Uterus (tissue), 4 donors: ENCODE results near the gene KIF26B. TPM values are rescaled to one million over a fixed set of nuclear protein-coding genes. Genes with fewer than 3 reads are reported as not detected.

Experiments used
- DNase-seq, 2 donors: peaks; one replicate each; pipeline ENCODE4 v3.0.0-alpha.2; 2019 to 2020
- H3K27ac ChIP-seq, 2 donors: fragments of 200-600 bp; sonication (generic); 1 replicate in 1 of 2; 2 replicates in 1 of 2; pipeline ENCODE4 v1.5.1; 2016 to 2018
- H3K27me3 ChIP-seq, 2 donors: fragments of 200-600 bp; sonication (generic); one replicate each; pipeline ENCODE4 v1.5.1; 2018 to 2019; ENCODE audit warnings: control low read depth in 1 of 2
- H3K36me3 ChIP-seq, 2 donors: fragments of 200-600 bp; sonication (generic); one replicate each; pipeline ENCODE4 v1.5.1; 2019; ENCODE audit warnings: control low read depth in 1 of 2
- H3K4me1 ChIP-seq, 2 donors: fragments of 200-600 bp; sonication (generic); one replicate each; pipeline ENCODE4 v1.5.1; 2018 to 2019; ENCODE audit warnings: control low read depth in 1 of 2
- H3K4me3 ChIP-seq, 2 donors: fragments of 200-600 bp; sonication (generic); 1 replicate in 1 of 2; 2 replicates in 1 of 2; pipeline ENCODE4 v1.5.1; 2018 to 2019; ENCODE audit warnings: mild to moderate bottlenecking in 1 of 2
- H3K9me3 ChIP-seq, 2 donors: fragments of 200-600 bp; sonication (generic); one replicate each; pipeline ENCODE4 v1.5.1; 2019; ENCODE audit warnings: control low read depth in 1 of 2
- POLR2A ChIP-seq, 2 donors: fragments of 450-650 bp; IDR thresholded peaks; one replicate each; pipeline ENCODE4 v1.6.1; 2016; ENCODE audit warnings: antibody characterized with exemption in 2 of 2, mild to moderate bottlenecking in 1 of 2, moderate library complexity in 1 of 2
- intact Hi-C: fragments of 100-400 bp; cut with DNase I; formaldehyde crosslinking; loops from one replicate; pipeline ENCODE4 v1.15.1; 2023; ENCODE audit warnings: low total_unique reads
- total RNA-seq, 4 donors: library from RNA; depleted of rRNA in 3 of 4; stranded (reverse); fragments of >200 nt in 3 of 4; gene quantifications; one replicate each; pipeline versions ENCODE4 v1.1.0 to v1.2.4, GENCODE V29; 2014 to 2023
- TF ChIP-seq, protein P1 (sequence below), 4 experiments: fragments of 200-600 bp in 2 of 4; fragments of 450-650 bp in 2 of 4; sonication (generic) in 2 of 4; IDR thresholded peaks; one replicate each; pipeline ENCODE4 v1.5.1; 2016 to 2019; ENCODE audit warnings: antibody characterized with exemption in 4 of 4, mild to moderate bottlenecking in 2 of 4, moderate library complexity in 1 of 4
- donor health status: DM: yes; HTN: yes; CAD: no.

The KIF26B gene
- total RNA-seq, 4 donors from 2014 or later, result 0.27 to 17.4 (median 1.3) TPM; not detected in 1

DNA sequence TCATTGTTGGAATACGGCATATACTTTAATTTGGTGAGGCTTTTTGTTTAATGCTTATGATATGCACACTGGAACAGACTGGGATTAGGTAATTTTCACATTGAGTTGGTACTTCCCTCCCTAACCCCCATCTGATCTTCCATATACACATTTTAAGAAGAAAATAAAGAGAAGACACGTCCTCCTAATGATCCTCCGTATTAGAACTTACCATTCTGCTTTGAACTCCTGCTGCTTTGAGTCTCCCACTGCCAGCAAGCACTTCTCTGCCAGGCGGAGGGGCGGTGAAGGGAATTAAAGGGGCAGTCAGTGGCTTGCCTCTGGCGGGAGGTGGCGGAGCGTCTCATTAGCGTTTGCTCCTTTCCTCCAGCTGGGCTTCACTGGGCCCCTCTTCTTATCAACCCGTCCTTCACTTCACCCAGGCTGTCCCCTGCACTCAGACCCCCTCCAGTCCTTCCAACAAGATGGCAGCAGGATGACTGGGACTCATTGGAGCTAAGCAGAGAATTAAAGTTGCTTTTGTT, 433.4 kb downstream of the KIF26B start:
- no peaks in the 10 kb centered on the region for H3K9me3 ChIP-seq
- intact Hi-C loops, result no loop called here
- no peaks in the 10 kb centered on the region for H3K27me3 ChIP-seq
- H3K36me3 ChIP-seq, result no peaks in the 10 kb centered on the region
- H3K4me1 ChIP-seq, result no peaks in the 10 kb centered on the region
- no peak overlapping the region for H3K27ac ChIP-seq
- TF ChIP-seq POLR2A (IDR thresholded peaks at IDR 0.05), result no peak
- TF ChIP-seq, protein P1, sequence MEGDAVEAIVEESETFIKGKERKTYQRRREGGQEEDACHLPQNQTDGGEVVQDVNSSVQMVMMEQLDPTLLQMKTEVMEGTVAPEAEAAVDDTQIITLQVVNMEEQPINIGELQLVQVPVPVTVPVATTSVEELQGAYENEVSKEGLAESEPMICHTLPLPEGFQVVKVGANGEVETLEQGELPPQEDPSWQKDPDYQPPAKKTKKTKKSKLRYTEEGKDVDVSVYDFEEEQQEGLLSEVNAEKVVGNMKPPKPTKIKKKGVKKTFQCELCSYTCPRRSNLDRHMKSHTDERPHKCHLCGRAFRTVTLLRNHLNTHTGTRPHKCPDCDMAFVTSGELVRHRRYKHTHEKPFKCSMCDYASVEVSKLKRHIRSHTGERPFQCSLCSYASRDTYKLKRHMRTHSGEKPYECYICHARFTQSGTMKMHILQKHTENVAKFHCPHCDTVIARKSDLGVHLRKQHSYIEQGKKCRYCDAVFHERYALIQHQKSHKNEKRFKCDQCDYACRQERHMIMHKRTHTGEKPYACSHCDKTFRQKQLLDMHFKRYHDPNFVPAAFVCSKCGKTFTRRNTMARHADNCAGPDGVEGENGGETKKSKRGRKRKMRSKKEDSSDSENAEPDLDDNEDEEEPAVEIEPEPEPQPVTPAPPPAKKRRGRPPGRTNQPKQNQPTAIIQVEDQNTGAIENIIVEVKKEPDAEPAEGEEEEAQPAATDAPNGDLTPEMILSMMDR (IDR thresholded peaks at IDR 0.05), result no peak
- no peak for DNase-seq
- H3K4me3 ChIP-seq, result no peak overlapping the region

DNA sequence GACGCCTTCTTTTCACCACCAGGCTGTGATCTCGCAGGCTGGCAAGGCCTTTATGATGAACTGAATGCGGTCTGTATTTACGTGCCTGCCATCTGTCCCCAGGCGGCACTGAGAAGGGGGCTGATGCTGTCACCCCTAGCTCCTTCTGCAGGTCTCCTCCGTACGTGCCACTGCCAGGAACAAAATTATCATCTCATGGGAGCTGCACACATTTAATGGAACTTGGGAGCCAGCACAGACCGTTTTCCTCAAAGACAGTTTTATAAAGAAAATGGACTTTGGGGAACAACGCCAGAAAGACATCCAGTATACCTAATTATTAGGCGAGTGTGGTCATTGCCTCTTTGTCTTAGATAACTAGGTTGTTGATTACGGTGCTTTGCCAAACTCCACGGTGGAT, 434.5 kb downstream of the KIF26B start:
- Histone ChIP-seq H3K4me1 (no peaks in the 10 kb centered on the region), H3K36me3 (no peaks in the 10 kb centered on the region), H3K9me3 (no peaks in the 10 kb centered on the region), H3K27me3 (no peaks in the 10 kb centered on the region), H3K27ac (no peak overlapping the region), H3K4me3 (no peak overlapping the region)
- DNase-seq, result no peak
- intact Hi-C loops, result no loop called here
- TF ChIP-seq, protein P1 (IDR thresholded peaks at IDR 0.05), result no peak
- no peak for TF ChIP-seq POLR2A (IDR thresholded peaks at IDR 0.05)

DNA sequence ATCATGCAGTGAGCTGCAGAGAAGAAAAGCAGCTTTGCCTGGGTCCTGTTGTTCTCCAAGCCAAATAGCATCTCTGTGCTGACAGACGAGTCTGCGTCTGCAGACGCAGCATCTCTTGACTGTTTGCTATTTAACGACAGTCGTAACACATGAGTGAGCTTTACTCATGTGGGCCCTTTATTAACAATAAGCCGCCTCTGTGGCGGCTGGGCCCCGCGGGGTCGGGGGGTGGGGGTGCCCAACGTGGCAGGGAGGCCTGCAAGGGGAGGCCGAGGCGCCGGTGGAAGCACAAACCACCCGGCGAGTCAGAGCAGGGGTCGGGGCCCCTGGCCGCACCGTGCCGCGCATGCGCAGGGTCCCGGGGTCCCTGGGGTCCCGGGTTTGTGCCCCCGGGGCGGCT, 435.1 kb downstream of the KIF26B start:
- H3K27ac ChIP-seq, result no peak overlapping the region
- TF ChIP-seq, protein P1 (IDR thresholded peaks at IDR 0.05), result no peak
- TF ChIP-seq POLR2A (IDR thresholded peaks at IDR 0.05), result no peak
- H3K36me3 ChIP-seq, result no peaks in the 10 kb centered on the region
- no peaks in the 10 kb centered on the region for H3K4me1 ChIP-seq
- no peak for DNase-seq
- H3K27me3 ChIP-seq, result no peaks in the 10 kb centered on the region
- intact Hi-C loops, result no loop called here
- no peaks in the 10 kb centered on the region for H3K9me3 ChIP-seq
- no peak overlapping the region for H3K4me3 ChIP-seq

DNA sequence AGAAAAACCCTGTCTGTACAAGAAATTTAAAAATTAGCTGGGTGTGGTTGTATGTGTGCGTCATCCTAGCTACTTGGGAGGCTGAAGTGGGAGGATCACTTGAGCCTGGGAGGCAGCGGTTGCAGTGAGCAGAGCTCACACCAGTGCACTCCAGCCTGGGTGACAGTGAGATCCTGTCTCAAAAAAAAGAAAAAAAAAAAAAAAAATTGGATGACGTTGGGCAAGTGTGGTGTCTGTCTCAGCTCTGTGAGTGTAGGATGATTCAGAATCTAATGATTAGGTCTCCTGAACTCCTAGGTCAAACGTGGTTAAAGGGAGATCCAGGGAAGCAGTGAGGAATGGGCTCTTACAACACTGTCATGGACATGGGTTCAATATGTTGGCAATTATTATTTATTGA, 435.9 kb downstream of the KIF26B start:
- Histone ChIP-seq H3K27ac (no peak overlapping the region), H3K4me3 (no peak overlapping the region), H3K9me3 (no peaks in the 10 kb centered on the region), H3K36me3 (no peaks in the 10 kb centered on the region), H3K27me3 (no peaks in the 10 kb centered on the region), H3K4me1 (no peaks in the 10 kb centered on the region)
- no peak for DNase-seq
- intact Hi-C loops, result no loop called here
- TF ChIP-seq POLR2A (IDR thresholded peaks at IDR 0.05), result no peak
- TF ChIP-seq, protein P1 (IDR thresholded peaks at IDR 0.05), result no peak

DNA sequence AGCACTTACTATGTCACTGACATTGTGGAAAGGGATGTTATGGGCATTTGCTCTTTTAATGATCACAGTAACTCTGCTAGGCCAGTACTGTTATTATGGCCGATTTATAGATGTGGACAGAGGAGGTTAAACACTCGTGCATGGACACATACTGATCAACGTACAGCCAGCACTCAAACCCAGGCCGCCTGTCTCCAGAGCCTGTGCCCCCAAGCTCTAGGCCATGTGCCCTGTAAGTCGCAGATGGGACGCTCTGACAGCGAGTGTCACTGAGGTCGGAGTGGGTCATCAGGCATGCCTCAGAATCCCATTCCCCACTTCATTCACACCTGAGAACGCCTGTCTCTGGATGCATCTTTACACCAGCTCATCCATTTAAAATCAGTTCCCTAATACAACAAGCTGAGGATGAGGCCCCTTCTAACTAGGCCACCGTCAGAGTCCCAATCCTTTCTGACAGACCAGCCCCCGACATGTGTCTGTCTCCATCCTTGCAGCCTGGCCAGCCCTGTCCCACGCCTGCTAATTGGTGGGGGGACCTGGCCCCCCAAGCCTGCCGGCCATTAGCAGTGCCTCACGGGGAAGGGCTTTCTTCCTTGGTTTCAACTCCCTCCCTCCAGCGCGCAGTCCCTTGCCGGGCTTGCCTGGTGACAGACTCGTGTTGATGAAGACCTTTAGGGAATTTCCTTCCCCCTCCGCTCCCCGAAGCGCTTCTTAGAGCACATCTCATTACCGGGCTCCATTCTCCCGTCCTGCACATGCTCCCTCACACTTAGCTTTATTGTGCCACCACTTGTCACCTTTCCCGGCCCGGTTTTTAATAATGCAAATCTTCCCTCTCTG, 436.8 kb downstream of the KIF26B start:
- Histone ChIP-seq H3K36me3 (no peaks in the 10 kb centered on the region), H3K27me3 (no peaks in the 10 kb centered on the region), H3K4me1 (no peaks in the 10 kb centered on the region), H3K4me3 (no peak overlapping the region), H3K27ac (no peak overlapping the region), H3K9me3 (no peaks in the 10 kb centered on the region)
- intact Hi-C loops, result no loop called here
- no peak for TF ChIP-seq POLR2A (IDR thresholded peaks at IDR 0.05)
- TF ChIP-seq, protein P1 (IDR thresholded peaks at IDR 0.05), result no peak
- no peak for DNase-seq
